RWPE2 (cell line): ENCODE results near the gene CCDC91.

Experiments
- ATAC-seq: fragments of 200-7000 bp; cut with Tn5 transposase; 3 replicates; pipeline ENCODE4 v1.9.1; 2021; ENCODE audit warnings: low read depth
- DNase-seq: peaks from one replicate; pipeline ENCODE4 v3.0.0-alpha.2; 2020; ENCODE audit warnings: low spot score
- H3K27ac ChIP-seq: fragments of 450-650 bp; 2 replicates; pipeline ENCODE4 v1.5.1; 2017; ENCODE audit warnings: mild to moderate bottlenecking; ENCODE audit not compliant: poor library complexity, severe bottlenecking
- H3K27me3 ChIP-seq: fragments of 250-450 bp; sonication (Bioruptor Pico); 2 replicates; pipeline ENCODE4 v1.5.1; 2021; ENCODE audit warnings: mild to moderate bottlenecking, moderate library complexity; ENCODE audit not compliant: insufficient read depth, poor library complexity, severe bottlenecking
- H3K36me3 ChIP-seq: fragments of 250-450 bp; sonication (Bioruptor Pico); 2 replicates; pipeline ENCODE4 v1.5.1; 2020; ENCODE audit warnings: low read depth, mild to moderate bottlenecking, moderate library complexity
- H3K4me1 ChIP-seq: fragments of 250-450 bp; sonication (Bioruptor Pico); 2 replicates; pipeline ENCODE4 v1.5.1; 2021; ENCODE audit warnings: mild to moderate bottlenecking, moderate library complexity; ENCODE audit not compliant: insufficient read depth, poor library complexity, severe bottlenecking
- H3K4me3 ChIP-seq: fragments of 250-450 bp; sonication (Bioruptor Pico); 2 replicates; pipeline ENCODE4 v1.5.1; 2021; ENCODE audit warnings: mild to moderate bottlenecking, moderate library complexity; ENCODE audit not compliant: severe bottlenecking
- H3K9me3 ChIP-seq: fragments of 250-450 bp; sonication (Bioruptor Pico); 2 replicates; pipeline ENCODE4 v1.5.1; 2021; ENCODE audit warnings: mild to moderate bottlenecking, moderate library complexity; ENCODE audit not compliant: severe bottlenecking
- TF ChIP-seq, protein P1 (sequence below): fragments of 450-650 bp; IDR thresholded peaks from one replicate; pipeline ENCODE4 v1.5.1; 2017; ENCODE audit warnings: mild to moderate bottlenecking, moderate library complexity; ENCODE audit not compliant: poor library complexity, severe bottlenecking

The CCDC91 gene

DNA sequence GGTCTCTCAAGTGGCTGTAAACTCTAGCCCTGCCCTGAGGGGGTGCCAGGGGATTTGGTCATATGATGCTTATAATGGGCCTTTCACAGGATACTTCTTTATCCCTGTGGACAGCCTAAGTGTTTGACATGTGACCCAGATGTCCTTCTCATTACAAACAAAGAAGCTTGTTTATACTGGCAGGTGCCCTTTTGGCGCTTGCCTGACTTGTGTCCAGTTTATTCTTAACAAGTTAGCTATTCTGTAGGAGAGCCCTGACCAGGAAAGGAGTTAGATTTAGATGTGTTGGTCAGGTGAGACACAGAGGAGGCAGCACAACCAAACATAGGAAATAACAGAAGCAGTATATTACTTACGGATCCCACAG is 51.9 kb downstream of the CCDC91 start:
- H3K36me3 ChIP-seq: no peaks in the 10 kb centered on the region
- H3K4me1 ChIP-seq: no peaks in the 10 kb centered on the region
- TF ChIP-seq, protein P1, sequence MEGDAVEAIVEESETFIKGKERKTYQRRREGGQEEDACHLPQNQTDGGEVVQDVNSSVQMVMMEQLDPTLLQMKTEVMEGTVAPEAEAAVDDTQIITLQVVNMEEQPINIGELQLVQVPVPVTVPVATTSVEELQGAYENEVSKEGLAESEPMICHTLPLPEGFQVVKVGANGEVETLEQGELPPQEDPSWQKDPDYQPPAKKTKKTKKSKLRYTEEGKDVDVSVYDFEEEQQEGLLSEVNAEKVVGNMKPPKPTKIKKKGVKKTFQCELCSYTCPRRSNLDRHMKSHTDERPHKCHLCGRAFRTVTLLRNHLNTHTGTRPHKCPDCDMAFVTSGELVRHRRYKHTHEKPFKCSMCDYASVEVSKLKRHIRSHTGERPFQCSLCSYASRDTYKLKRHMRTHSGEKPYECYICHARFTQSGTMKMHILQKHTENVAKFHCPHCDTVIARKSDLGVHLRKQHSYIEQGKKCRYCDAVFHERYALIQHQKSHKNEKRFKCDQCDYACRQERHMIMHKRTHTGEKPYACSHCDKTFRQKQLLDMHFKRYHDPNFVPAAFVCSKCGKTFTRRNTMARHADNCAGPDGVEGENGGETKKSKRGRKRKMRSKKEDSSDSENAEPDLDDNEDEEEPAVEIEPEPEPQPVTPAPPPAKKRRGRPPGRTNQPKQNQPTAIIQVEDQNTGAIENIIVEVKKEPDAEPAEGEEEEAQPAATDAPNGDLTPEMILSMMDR: no peak
- H3K9me3 ChIP-seq: no peaks in the 10 kb centered on the region
- ATAC-seq: no peak
- DNase-seq: no peak
- H3K27ac ChIP-seq: no peak overlapping the region
- H3K4me3 ChIP-seq: no peak overlapping the region
- no peaks in the 10 kb centered on the region for H3K27me3 ChIP-seq

DNA sequence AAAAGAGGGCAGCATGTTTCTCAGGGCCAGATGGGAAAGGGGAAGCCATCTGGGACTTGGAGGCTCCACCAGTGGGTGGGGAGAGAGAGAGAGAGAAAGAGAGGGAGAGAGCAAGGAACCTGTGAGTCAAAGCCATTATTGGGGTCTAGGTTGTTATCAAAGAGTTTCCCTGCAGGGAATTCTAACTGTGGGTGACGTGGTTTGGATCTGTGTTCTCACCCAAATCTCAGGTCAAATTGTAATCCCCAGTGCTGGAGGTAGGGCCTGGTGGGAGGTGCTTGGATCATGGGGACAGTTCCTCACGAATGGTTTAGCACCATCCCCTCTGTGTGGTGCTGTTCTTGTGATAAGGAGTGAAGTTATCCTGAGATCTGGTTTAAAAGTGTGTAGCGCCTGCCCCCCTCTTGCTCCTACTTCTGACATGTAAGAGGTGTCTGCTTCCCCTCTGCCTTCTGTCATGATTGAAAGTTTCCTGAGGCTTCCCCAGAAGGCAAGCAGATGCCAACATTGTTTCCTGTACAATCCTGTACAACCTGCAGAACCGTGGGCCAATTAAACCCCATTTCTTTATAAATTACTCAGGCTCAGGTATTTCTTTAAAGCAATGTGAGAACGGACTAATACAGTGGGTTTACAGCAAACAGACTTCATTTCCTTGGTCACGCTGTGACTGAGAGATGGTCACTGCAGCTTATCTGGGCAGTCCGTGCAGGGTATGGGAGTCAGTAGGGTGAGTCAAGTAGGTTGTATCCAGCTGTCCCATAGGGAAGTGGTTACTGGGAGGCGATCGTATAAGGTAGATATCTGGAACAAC is 52.4 kb downstream of the CCDC91 start:
- Histone ChIP-seq H3K36me3 (no peaks in the 10 kb centered on the region), H3K4me1 (no peaks in the 10 kb centered on the region), H3K4me3 (no peak overlapping the region), H3K27me3 (no peaks in the 10 kb centered on the region), H3K27ac (no peak overlapping the region), H3K9me3 (no peaks in the 10 kb centered on the region)
- TF ChIP-seq, protein P1: no peak
- no peak for DNase-seq
- ATAC-seq: no peak

DNA sequence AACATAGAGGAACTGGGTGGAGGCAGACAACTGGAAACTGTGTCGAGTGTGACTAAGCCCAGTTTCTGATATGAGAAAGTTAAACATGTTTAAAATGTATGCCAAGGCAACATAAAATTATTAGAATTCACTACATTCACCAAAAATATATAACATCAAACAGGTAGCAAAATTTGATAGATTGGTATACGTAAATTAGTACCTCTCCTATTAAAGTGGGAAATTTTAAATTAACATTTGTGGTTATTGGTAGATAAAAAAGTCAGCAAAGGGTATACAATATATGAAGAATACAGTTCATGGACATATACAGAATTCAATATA is 53.0 kb downstream of the CCDC91 start:
- Histone ChIP-seq H3K27me3 (no peaks in the 10 kb centered on the region), H3K36me3 (no peaks in the 10 kb centered on the region), H3K4me1 (no peaks in the 10 kb centered on the region), H3K27ac (no peak overlapping the region), H3K4me3 (no peak overlapping the region), H3K9me3 (no peaks in the 10 kb centered on the region)
- DNase-seq (no peak), ATAC-seq (no peak)
- TF ChIP-seq, protein P1: no peak

DNA sequence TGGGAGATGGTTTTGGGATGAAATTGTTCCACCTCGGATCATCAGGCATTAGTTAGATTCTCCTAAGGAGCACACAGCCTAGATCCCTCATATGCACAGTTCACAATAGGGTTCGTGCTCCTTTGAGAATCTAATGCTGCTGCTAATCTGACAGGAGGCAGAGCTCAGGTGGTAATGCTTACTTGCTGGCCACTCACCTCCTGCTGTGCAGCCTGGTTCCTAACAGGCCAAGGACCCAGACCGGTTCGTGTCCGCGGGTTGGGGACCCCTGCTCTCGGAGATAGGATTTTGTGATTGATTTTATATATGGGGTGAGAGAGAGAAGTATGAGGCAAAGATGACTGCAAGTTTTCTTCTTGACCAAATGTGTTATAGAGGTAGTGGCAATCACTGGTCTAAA is 57.5 kb downstream of the CCDC91 start:
- Histone ChIP-seq H3K4me3 (no peak overlapping the region), H3K9me3 (no peaks in the 10 kb centered on the region), H3K4me1 (no peaks in the 10 kb centered on the region), H3K27me3 (no peaks in the 10 kb centered on the region), H3K27ac (no peak overlapping the region), H3K36me3 (no peaks in the 10 kb centered on the region)
- DNase-seq (no peak), ATAC-seq (no peak)
- TF ChIP-seq, protein P1: no peak

DNA sequence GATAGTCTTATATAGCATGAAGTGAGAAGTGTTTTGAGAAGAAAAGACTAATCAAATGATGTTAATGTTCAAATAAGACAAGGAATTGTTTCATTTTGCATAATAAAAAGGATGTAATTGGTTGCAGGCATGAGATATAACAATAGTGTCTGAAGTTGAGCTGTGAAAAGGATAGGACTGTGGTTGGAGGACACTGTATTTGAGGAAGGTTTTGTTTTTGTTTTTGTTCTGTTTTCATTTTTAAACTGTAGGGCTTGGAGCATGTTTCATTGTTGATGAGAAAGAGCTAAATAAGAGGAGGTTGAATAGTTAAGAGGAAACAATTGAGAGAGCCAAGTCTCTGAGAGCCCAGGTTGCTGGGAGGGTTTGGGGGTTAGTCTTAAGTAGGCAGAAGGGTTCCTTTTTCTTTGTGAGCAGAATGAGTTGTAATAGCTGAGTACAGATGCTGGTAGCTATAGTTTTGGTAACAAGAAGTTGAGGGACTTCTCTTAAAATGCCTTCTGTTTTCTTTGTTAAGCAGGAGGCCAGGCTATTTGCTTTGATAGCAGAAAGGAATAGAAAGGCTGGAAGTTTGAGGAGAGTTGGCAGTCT is 58.4 kb downstream of the CCDC91 start:
- Histone ChIP-seq H3K4me3 (no peak overlapping the region), H3K9me3 (no peaks in the 10 kb centered on the region), H3K36me3 (no peaks in the 10 kb centered on the region), H3K27me3 (no peaks in the 10 kb centered on the region), H3K27ac (no peak overlapping the region), H3K4me1 (no peaks in the 10 kb centered on the region)
- no peak for DNase-seq
- TF ChIP-seq, protein P1: no peak
- no peak for ATAC-seq
